Lung (tissue), 12 donors: Measurements from ENCODE around the gene AFG1L. TPM values are rescaled to one million over a fixed set of nuclear protein-coding genes. Genes with fewer than 3 reads are reported as not detected.

Source experiments
- ATAC-seq: fragments of 200-7000 bp; cut with Tn5 transposase; one replicate; pipeline ENCODE4 v1.9.1; 2020; ENCODE audit warnings: moderate number of reproducible peaks; ENCODE audit not compliant: insufficient read depth, low FRiP score
- DNase-seq, 3 donors: peaks; one replicate each; pipeline ENCODE4 v3.0.0-alpha.2; 2013 to 2017
- H3K27ac ChIP-seq, 2 donors: one replicate each; pipeline ENCODE4 v1.5.1; 2013; ENCODE audit warnings: mild to moderate bottlenecking in 2 of 2, moderate library complexity in 2 of 2, control low read depth in 1 of 2, inconsistent platforms in 1 of 2, low read depth in 1 of 2, low read length in 1 of 2
- H3K27me3 ChIP-seq, 3 donors: one replicate each; pipeline ENCODE4 v1.5.1; 2013; ENCODE audit warnings: low read length in 2 of 3; ENCODE audit not compliant: control insufficient read depth in 3 of 3, insufficient read depth in 3 of 3
- H3K36me3 ChIP-seq, 4 donors: one replicate each; pipeline ENCODE4 v1.5.1; 2013; ENCODE audit warnings: low read length in 4 of 4, mild to moderate bottlenecking in 1 of 4, moderate library complexity in 1 of 4; ENCODE audit not compliant: control insufficient read depth in 4 of 4, insufficient read depth in 4 of 4
- H3K4me1 ChIP-seq, 5 donors: one replicate each; pipeline ENCODE4 v1.5.1; 2013; ENCODE audit warnings: low read length in 5 of 5, mild to moderate bottlenecking in 2 of 5, moderate library complexity in 1 of 5; ENCODE audit not compliant: control insufficient read depth in 5 of 5, insufficient read depth in 5 of 5
- H3K4me3 ChIP-seq: one replicate; pipeline ENCODE4 v1.5.1; 2013; ENCODE audit warnings: mild to moderate bottlenecking, control low read depth, moderate library complexity
- H3K9ac ChIP-seq, 2 donors: one replicate each; pipeline ENCODE4 v1.5.1; 2013; ENCODE audit warnings: low read length in 2 of 2, control low read depth in 1 of 2; ENCODE audit not compliant: insufficient read depth in 1 of 2
- H3K9me3 ChIP-seq, 4 donors: one replicate each; pipeline ENCODE4 v1.5.1; 2013; ENCODE audit warnings: low read length in 3 of 4, mild to moderate bottlenecking in 1 of 4, moderate library complexity in 1 of 4; ENCODE audit not compliant: control insufficient read depth in 4 of 4, insufficient read depth in 3 of 4
- WGBS, 2 donors: extraction: QIAGEN DNeasy Blood & Tissue Kit; methylation state at CpG; one replicate each; pipeline ENCODE4 v1.1.7; 2013; 5-methylcytosine and 5-hydroxymethylcytosine counted together
- polyA plus RNA-seq, 2 donors: library from polyadenylated mRNA; stranded (reverse); fragments of 200-250 nt; gene quantifications; one replicate each; pipeline ENCODE4 v1.2.1, GENCODE V29; 2013
- total RNA-seq, 2 donors: library from RNA; depleted of rRNA in 1 of 2; stranded (reverse); fragments of >200 nt in 1 of 2; gene quantifications; one replicate each; pipeline ENCODE4 v1.2.1, GENCODE V29; 2014 to 2021
- TF ChIP-seq, protein P1 (sequence below): IDR thresholded peaks from 2 replicates; pipeline ENCODE4 v1.5.1; 2012; ENCODE audit warnings: mild to moderate bottlenecking; ENCODE audit errors: control extremely low read depth, extremely low read depth
- donor health status: control.
- donor health status: control.
- donor health status: Bipolar disorder and iron deficiency.
- donor health status: healthy.
- donor health status: DM: yes; HTN: yes; CAD: no.

AFG1L gene
- total and polyA plus RNA-seq, 4 donors, result 2.0 to 9.5 (median 5.5) TPM

DNA sequence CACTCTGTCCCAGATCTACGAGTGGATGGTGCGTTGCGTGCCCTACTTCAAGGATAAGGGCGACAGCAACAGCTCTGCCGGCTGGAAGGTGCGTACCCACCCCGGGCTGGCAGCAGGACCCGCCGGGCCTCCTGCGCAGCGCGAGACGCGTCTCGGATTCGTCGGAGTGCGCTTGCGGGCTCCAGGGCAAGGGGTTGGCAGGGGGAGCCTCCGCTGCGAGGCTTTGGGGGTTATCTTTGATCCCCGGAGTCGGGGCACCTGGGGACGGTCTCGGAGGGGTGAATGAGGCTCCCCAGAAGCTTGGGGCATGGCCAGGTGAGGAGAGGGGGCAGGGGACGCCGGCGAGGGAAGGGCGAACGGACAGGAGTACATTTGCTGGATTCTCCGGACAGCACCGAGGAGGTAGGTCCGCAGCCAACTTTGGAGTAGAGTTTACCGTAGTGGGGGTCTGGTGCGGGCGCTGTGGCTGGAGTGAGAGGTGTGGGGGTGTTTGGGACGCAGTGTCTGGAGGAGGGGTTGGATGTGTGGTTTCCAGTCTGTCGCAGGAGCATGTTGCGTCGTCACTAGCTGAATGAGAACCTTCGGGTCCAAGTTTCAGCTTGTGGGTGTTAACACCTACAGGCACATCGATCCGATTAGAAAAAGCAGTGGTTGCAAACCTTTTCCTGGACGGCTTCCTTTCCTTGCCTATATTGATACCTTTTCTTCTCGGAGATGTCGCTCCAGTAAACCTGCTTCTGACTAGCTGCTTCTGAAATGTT lies 267.1 kb downstream of the AFG1L start:
- H3K9ac ChIP-seq, result peak overlapping the region; percentile 8 to 96
- H3K4me3 ChIP-seq, result peak overlapping the region; percentile 87

DNA sequence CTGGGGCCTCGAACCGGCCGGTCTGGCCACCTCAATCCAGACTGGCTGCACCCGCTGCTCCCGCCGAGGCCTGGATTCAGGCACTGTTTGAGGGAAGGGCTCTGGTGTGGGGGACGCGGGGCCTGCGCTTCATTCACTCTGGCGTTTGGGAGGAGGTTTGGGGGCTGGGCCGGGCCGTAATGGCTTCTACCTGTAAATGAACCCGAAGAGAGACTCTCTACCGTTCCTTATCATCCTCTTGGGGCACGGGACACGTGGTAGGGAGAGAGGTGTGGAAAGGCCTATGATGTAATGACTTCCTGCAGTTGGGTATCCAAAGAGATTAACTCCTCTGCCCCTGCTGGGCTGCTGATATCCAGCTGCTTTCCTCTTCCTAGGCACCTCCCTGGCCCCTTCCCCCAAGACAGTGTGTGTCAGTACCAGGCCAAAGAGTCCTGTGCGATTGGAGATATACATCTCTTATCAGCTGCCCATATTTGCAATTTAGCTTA lies 267.7 kb downstream of the AFG1L start:
- no peaks in the 10 kb centered on the region for H3K9me3 ChIP-seq
- 13 to 25% methylated on average over 17 of the region's 17 CpGs for WGBS, 2 donors
- TF ChIP-seq, protein P1, sequence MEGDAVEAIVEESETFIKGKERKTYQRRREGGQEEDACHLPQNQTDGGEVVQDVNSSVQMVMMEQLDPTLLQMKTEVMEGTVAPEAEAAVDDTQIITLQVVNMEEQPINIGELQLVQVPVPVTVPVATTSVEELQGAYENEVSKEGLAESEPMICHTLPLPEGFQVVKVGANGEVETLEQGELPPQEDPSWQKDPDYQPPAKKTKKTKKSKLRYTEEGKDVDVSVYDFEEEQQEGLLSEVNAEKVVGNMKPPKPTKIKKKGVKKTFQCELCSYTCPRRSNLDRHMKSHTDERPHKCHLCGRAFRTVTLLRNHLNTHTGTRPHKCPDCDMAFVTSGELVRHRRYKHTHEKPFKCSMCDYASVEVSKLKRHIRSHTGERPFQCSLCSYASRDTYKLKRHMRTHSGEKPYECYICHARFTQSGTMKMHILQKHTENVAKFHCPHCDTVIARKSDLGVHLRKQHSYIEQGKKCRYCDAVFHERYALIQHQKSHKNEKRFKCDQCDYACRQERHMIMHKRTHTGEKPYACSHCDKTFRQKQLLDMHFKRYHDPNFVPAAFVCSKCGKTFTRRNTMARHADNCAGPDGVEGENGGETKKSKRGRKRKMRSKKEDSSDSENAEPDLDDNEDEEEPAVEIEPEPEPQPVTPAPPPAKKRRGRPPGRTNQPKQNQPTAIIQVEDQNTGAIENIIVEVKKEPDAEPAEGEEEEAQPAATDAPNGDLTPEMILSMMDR, result no peak
- peak overlapping the region; percentile 87 for H3K4me3 ChIP-seq
- H3K36me3 ChIP-seq, result peaks cover 3 to 24% (median 11%) of the 10 kb centered on the region in 4 donors
- ATAC-seq (no peak), DNase-seq (peak; percentile 74 to 89 (median 84))
- H3K27ac ChIP-seq, result peak overlapping the region; percentile 91 to 93
- no peaks in the 10 kb centered on the region for H3K27me3 ChIP-seq
- peaks cover 6 to 44% (median 18%) of the 10 kb centered on the region in 5 donors for H3K4me1 ChIP-seq
- H3K9ac ChIP-seq, result peak overlapping the region in 1 of 2 donors; percentile 96

More for the DNA sequence above, 267.1 kb downstream of the AFG1L start:
- H3K9me3 ChIP-seq, result no peaks in the 10 kb centered on the region
- H3K27me3 ChIP-seq, result no peaks in the 10 kb centered on the region
- H3K36me3 ChIP-seq, result peaks cover 0 to 21% (median 6%) of the 10 kb centered on the region in 4 donors
- peak overlapping the region; percentile 91 to 93 for H3K27ac ChIP-seq
- H3K4me1 ChIP-seq, result peaks cover 6 to 44% (median 14%) of the 10 kb centered on the region in 5 donors
- WGBS, 2 donors, result 11 to 14% methylated on average over 46 of the region's 46 CpGs
- TF ChIP-seq, protein P1, result no peak
- DNase-seq (peak; percentile 40 to 53 (median 45)), ATAC-seq (no peak)

DNA sequence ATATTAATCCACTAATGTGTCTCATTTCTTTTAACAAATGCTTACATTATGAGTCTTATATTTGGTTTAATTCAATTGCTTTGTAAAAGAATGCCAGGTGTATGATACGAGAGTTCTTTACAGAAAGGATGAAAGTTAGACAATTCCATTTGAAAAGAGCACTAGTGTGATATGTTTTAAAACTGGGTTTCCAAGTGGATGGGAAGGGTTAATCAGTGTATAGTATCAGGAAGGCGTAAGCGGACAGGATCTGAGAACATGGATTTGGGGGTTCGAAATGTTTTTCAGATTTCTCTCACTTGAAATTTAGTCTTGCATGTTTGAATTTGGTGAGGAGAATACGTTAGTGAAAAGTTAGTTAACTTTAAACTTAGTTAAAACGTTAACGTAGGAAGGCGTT lies 268.4 kb downstream of the AFG1L start:
- DNase-seq (peak in 1 of 3 donors; percentile 43), ATAC-seq (no peak)
- Histone ChIP-seq H3K9ac (peak overlapping the region in 1 of 2 donors; percentile 96), H3K4me3 (no peak overlapping the region), H3K4me1 (peaks cover 8 to 44% (median 22%) of the 10 kb centered on the region in 5 donors), H3K36me3 (peaks cover 6 to 27% (median 12%) of the 10 kb centered on the region in 4 donors), H3K27me3 (no peaks in the 10 kb centered on the region), H3K27ac (peak overlapping the region in 1 of 2 donors; percentile 91), H3K9me3 (no peaks in the 10 kb centered on the region)
- TF ChIP-seq, protein P1, result no peak
- WGBS, 2 donors, result 70 to 81% methylated on average over 8 of the region's 8 CpGs
